ENCODE results near the gene ATP1A3. TPM values are rescaled to one million over a fixed set of nuclear protein-coding genes. Genes with fewer than 3 reads are reported as not detected.

Gene ATP1A3
- polyA plus RNA-seq, 5 donors, result 0.19 to 0.38 (median 0.24) TPM; not detected in 2

DNA sequence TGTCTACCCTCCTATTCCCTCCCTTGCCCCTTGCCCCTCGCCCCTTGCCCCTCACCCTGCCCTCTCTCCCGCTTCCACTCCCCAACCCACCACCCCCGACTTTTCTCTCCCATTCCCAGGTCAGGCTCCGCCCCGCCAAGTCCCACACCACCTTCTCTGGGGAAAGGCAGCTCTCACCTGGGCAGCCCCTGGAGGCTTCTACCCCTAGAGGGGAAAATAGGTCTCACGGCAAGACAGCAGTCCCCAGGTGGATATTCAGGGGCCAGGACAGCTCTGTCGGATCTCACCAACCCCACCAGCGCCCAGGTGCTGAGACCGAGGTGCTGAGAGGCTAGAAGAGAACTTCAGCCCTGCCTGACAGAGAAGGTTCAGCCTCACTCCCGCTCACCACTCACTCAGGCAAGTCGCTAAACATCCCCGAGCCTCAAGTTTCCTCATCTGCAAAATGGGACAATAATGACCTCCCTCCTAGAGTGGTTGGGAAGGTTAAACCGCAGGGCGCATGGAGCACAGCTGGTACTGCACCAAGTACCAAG, 64.4 kb downstream of the ATP1A3 start:
- no peak for DNase-seq

GRCh38 chr19:41928754-41929535, 65.1 kb downstream of the ATP1A3 start:
- no peak for DNase-seq

- no peak for DNase-seq
These were observed 65.8 kb downstream of the ATP1A3 start, which contains the start of gene ERFL for GRCh38 chr19:41928221-41928683. Gene ERFL, minus strand, starts transcription at chr19:41928449. Its CDS starts 15,530 bp downstream, at chr19:41912919.

DNA sequence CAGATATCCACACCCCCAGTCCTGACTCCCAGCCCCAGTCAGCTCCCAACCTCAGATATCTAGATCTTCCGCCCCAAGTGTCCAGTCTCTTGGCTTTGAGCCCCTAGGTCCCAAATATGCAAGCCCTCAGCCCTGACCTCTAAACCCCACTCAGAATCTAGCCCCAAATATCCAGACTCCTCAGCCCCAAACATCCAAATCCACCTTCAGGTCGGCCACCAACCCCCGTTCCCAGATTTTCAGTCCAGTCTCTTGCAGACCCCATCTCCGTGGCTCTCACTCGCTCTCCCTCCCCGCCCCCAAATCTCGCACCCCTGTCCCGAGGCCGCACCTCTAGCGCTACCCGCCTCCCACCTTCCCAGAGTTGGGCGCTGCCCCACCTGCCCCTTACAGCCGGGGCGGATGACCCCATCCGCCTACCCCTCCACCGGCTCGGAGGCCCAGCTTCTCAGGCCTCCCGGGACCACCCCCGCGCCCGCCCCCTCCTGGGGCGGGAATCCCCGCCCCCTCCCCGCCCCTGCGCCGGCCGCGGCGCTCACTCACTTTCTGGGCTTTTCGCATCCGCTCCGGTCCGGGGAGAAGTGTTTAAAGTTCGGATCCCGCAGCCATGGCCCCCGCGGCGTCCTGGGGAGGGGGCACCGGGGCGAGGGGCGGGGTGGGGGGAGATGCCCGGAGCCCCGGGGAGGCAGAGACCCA, 66.4 kb downstream of the ATP1A3 start:
- DNase-seq, result no peak

GRCh38 chr19:41926763-41927496, 67.1 kb downstream of the ATP1A3 start:
- no peak for DNase-seq

DNA sequence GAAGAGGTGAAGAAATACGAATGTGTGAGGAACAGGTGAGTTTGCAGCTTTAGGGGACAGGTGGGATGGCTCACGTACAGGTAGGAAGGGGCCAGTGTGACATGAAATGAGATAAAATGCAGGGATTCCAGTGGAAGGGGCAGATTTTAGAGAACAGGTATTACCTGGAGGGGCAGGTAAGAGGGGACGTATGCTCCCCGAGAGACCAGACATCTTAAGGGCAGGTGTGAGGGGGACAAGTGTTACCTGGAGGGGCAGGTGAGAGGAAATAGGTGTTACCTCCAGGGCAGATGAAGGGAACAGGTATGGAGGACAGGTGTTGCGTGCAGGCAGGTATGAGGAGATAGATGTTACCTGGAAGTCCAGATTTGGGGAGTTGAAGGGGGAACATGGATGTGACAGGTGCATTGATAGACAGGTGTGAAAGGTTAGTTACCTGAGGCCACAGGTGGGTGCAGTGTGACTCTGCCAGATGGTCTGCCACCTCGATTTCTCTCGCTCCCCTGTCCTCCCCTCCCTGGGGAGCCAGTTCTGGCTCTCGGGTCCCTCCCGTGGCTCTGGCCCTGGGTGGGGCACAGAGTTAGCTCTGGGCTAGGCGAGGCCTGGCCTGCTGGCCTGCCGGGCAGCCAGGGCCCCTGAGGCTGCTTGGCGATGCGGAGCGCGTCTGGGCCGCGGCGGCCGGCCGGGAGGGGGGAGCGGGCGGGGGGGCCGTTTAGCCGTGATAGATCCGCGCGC, 67.8 kb downstream of the ATP1A3 start:
- DNase-seq, result no peak

GRCh38 chr19:41925208-41926003, 68.6 kb downstream of the ATP1A3 start:
- no peak for DNase-seq

GRCh38 chr19:41924151-41925145, 69.6 kb downstream of the ATP1A3 start:
- no peak for DNase-seq

GRCh38 chr19:41923045-41923788, 70.8 kb downstream of the ATP1A3 start:
- DNase-seq, result no peak

DNA sequence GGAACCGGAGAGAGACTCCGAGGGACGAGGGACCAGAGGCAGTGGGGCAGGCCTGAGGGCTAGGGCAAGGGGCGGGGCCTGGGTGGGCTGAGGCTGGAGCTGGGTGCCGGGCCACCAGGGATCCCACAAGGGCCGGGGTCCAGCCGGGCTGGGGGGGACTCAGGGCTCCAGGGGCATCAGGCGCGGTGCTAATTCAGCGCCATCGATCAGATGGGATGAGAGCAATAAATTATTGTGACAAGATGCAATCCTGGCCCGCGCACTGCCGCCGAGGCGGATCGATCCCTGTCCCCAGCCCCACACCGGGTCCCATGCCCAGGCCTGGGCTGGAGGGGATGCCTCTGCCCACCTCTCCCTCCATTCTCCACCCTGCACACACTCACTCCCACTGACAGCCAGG, 71.4 kb downstream of the ATP1A3 start:
- no peak for DNase-seq

GRCh38 chr19:41921577-41922576, 72.2 kb downstream of the ATP1A3 start:
- DNase-seq, result no peak

GRCh38 chr19:41920882-41921576, 73.0 kb downstream of the ATP1A3 start:
- no peak for DNase-seq

DNA sequence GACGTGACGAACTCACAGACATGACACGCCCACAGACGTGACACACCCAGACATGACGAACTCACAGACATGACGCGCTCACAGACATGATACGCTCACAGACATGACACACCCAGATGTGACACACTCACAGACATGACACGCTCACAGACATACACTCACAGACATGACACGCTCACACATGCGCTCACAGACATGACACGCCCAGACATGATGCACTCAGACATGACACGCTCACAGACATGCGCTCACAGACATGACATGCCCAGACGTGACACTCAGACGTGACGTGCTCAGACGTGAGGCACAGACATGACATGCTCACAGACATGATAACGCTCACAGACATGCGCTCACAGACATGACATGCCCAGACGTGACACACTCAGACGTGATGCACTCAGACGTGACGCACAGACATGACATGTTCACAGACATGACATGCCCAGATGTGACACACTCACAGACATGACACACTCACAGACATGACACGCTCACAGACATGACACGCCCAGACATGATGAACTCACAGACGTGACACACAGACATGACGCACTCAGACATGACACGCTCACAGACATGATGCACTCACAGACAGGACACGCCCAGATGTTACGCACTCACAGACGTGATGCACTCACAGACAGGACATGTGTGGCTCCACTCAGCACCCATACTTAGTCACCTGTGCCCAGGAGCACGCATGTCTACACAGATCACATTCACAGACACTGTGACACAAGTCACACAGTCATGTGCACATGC, 73.9 kb downstream of the ATP1A3 start:
- DNase-seq, result no peak

GRCh38 chr19:41918653-41919244, 75.3 kb downstream of the ATP1A3 start:
- no peak for DNase-seq

GRCh38 chr19:41918095-41918494, 75.9 kb downstream of the ATP1A3 start:
- no peak for DNase-seq

All from right lung (tissue), 5 donors.